OCI-LY7 (cell line): ENCODE measurements around the gene DPYD.

ENCODE experiments used
- EZH2phosphoT487 ChIP-seq: fragments of 200-600 bp; sonication (generic); IDR thresholded peaks from 2 replicates; pipeline ENCODE4 v1.6.1; 2018; ENCODE audit warnings: low read depth, borderline replicate concordance, mild to moderate bottlenecking, mixed run types, antibody characterized with exemption, low read length, moderate library complexity, mixed read lengths
- TF ChIP-seq, protein P1 (sequence below): fragments of 200-600 bp; sonication (generic); conservative IDR thresholded peaks from 2 replicates; pipeline ENCODE4 v1.5.1; 2014; ENCODE audit warnings: mild to moderate bottlenecking, antibody characterized with exemption, low read length, moderate library complexity, mixed read lengths

DNA sequence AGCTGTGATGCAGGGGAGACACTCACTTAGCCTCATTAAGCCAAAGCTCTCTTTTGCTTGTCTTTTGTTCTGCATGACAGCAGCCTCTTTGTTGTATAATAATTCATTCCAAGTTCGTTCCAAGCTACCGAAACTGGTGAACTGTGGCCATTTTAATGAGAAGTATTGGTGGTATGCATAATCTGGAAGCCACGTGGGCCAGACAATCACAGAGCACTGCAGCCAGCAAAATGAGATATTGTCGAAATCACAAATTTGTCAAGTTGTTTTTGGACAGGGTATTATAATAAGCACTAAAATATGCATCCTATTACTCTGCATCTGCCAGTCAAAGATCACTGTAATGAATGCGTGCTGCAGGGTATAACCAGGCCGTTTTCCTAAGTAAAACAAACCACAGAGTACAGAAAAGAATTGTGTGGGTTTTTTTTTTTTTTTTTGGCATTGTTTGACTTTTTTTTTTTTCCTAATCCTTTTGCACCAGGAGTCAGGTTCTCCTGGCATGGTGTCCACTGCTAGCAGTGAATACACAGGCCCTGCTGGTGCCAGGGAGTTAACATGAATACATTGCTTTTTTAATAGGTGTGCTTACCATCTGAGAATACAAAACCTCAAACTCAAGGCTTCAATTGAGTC lies 775.4 kb downstream of the DPYD start:
- TF ChIP-seq, protein P1, sequence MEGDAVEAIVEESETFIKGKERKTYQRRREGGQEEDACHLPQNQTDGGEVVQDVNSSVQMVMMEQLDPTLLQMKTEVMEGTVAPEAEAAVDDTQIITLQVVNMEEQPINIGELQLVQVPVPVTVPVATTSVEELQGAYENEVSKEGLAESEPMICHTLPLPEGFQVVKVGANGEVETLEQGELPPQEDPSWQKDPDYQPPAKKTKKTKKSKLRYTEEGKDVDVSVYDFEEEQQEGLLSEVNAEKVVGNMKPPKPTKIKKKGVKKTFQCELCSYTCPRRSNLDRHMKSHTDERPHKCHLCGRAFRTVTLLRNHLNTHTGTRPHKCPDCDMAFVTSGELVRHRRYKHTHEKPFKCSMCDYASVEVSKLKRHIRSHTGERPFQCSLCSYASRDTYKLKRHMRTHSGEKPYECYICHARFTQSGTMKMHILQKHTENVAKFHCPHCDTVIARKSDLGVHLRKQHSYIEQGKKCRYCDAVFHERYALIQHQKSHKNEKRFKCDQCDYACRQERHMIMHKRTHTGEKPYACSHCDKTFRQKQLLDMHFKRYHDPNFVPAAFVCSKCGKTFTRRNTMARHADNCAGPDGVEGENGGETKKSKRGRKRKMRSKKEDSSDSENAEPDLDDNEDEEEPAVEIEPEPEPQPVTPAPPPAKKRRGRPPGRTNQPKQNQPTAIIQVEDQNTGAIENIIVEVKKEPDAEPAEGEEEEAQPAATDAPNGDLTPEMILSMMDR, result no peak
- no peak for TF ChIP-seq EZH2phosphoT487
